Iris pigment epithelial cell (primary cell): Measurements from ENCODE around the gene CDK5RAP2.
"Not testable (repeated sequence)": the region's sequence is repeated elsewhere in the genome, so short reads cannot be mapped to it uniquely, and the experiment has no call there.

ENCODE experiments used
- DNase-seq: peaks from one replicate; pipeline ENCODE4 v3.0.0-alpha.2; 2011; ENCODE audit warnings: low read depth

The CDK5RAP2 gene

GRCh38 chr9:120510816-120511215, 69.2 kb downstream of the CDK5RAP2 start:
- DNase-seq = peak; percentile 60

GRCh38 chr9:120507936-120508510, 71.9 kb downstream of the CDK5RAP2 start:
- no peak for DNase-seq

- peak; percentile 18 for DNase-seq
These were observed 74.8 kb downstream of the CDK5RAP2 start for GRCh38 chr9:120505186-120505585.

GRCh38 chr9:120500733-120501132, 79.2 kb downstream of the CDK5RAP2 start:
- DNase-seq = no peak

GRCh38 chr9:120497865-120498264, 82.1 kb downstream of the CDK5RAP2 start:
- DNase-seq = not testable (repeated sequence)

- not testable (repeated sequence) for DNase-seq
These were observed 83.5 kb downstream of the CDK5RAP2 start for GRCh38 chr9:120496438-120496837.

- DNase-seq = peak; percentile 71
These were observed 88.9 kb downstream of the CDK5RAP2 start for GRCh38 chr9:120490888-120491595.

GRCh38 chr9:120486835-120487234, 93.1 kb downstream of the CDK5RAP2 start:
- no peak for DNase-seq

- DNase-seq = no peak
These were observed 93.6 kb downstream of the CDK5RAP2 start for GRCh38 chr9:120486347-120486746.

- DNase-seq = no peak
These were observed 94.2 kb downstream of the CDK5RAP2 start for GRCh38 chr9:120485788-120486187.

GRCh38 chr9:120484162-120484561, 95.8 kb downstream of the CDK5RAP2 start:
- no peak for DNase-seq

- no peak for DNase-seq
These were observed 97.4 kb downstream of the CDK5RAP2 start for GRCh38 chr9:120482424-120483186.

- no peak for DNase-seq
These were observed 98.1 kb downstream of the CDK5RAP2 start for GRCh38 chr9:120481846-120482245.

- no peak for DNase-seq
These were observed 98.7 kb downstream of the CDK5RAP2 start for GRCh38 chr9:120481248-120481647.

- peak; percentile 30 for DNase-seq
These were observed 99.3 kb downstream of the CDK5RAP2 start for GRCh38 chr9:120480707-120481106.

- peak; percentile 76 for DNase-seq
These were observed 101.8 kb downstream of the CDK5RAP2 start for GRCh38 chr9:120478208-120478607.

- DNase-seq = peak; percentile 96
These were observed 102.4 kb downstream of the CDK5RAP2 start for GRCh38 chr9:120477534-120478001.

- peak; percentile 85 for DNase-seq
These were observed 104.6 kb downstream of the CDK5RAP2 start for GRCh38 chr9:120475341-120475740.

GRCh38 chr9:120474591-120475243, 105.2 kb downstream of the CDK5RAP2 start:
- DNase-seq = peak; percentile 70

- no peak for DNase-seq
These were observed 106.4 kb downstream of the CDK5RAP2 start for GRCh38 chr9:120473608-120474007.

- no peak for DNase-seq
These were observed 114.1 kb downstream of the CDK5RAP2 start for GRCh38 chr9:120465685-120466407.
